PC-9 (cell line): ENCODE measurements around the gene TSHZ2.

ENCODE experiments used
- EZH2 ChIP-seq: fragments of 200-600 bp; sonication (generic); IDR thresholded peaks from 2 replicates; pipeline ENCODE4 v1.8.0; 2017; ENCODE audit warnings: antibody characterized with exemption, low read depth
- TF ChIP-seq, protein P1 (sequence below): fragments of 200-600 bp; sonication (generic); conservative IDR thresholded peaks from 2 replicates; pipeline ENCODE4 v1.6.1; 2017; ENCODE audit warnings: mixed run types, antibody characterized with exemption, mild to moderate bottlenecking, moderate library complexity

DNA sequence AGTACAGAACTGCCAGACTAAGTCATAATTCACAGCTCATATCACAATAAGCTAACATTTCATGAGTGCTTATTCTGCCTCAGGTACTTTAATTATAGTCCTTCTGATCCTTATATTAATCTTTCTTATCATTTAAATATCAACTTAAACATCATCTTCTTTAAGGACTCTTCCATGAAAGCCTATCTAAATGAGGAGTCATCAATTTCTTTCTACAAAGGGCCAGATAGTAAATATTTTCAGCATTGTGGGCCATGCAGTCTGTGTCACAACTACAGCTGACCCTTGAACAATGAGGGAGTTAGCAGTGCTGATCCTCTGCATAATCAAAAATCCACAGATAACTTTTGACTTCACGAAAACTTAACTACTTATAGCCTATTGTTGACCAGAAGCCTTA is 306.4 kb downstream of the TSHZ2 start:
- TF ChIP-seq, protein P1, sequence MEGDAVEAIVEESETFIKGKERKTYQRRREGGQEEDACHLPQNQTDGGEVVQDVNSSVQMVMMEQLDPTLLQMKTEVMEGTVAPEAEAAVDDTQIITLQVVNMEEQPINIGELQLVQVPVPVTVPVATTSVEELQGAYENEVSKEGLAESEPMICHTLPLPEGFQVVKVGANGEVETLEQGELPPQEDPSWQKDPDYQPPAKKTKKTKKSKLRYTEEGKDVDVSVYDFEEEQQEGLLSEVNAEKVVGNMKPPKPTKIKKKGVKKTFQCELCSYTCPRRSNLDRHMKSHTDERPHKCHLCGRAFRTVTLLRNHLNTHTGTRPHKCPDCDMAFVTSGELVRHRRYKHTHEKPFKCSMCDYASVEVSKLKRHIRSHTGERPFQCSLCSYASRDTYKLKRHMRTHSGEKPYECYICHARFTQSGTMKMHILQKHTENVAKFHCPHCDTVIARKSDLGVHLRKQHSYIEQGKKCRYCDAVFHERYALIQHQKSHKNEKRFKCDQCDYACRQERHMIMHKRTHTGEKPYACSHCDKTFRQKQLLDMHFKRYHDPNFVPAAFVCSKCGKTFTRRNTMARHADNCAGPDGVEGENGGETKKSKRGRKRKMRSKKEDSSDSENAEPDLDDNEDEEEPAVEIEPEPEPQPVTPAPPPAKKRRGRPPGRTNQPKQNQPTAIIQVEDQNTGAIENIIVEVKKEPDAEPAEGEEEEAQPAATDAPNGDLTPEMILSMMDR: no peak
- no peak for TF ChIP-seq EZH2
